ENCODE data around the gene PRKG1.

Gene PRKG1

DNA sequence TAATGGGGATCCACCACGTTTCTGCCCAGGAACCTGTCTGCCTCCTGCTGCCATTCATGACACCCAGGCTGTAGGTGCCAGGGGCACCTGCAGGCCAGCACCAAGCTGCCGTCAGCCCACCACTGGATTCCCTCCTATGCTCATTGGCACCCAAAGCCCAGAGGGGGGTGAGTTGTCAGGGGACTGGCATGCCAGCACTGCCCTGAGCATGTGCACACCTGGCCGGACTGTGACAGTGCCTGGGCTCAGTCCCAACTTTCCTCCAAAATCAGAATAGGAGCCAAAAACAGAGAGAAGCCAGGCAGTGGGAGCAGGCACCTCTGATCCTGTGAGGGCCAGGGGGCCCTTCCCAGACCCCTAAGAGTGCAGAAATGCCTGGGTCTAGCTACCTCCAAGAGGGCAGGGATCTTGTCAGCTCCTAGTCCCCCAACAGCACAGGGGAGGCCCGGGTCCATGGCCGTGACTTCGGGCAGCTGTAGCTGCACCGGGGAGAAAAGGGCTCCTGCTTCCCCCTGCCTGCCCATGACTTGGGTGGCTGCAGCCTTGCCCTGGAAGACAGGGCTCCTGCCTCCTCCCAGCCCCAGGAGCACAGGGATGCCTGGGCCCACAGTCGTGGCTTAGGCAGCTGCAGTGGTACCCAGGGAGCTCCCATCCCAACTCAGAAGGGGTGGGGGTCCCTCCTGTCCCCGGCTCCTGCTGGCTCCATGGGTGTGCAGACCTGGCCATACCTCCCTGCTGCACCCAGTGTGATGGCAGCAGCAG lies 990.0 kb downstream of the PRKG1 start:
- no peaks in the 10 kb centered on the region for H3K4me1 ChIP-seq (ENCODE audit: control insufficient read depth, insufficient read depth, low read length, poor library complexity, severe bottlenecking)
- no peak overlapping the region for H3K27ac ChIP-seq (ENCODE audit: low read depth, low read length, severe bottlenecking)
- H3K4me3 ChIP-seq (ENCODE audit: extremely low read depth, insufficient read depth, low read length, poor library complexity, severe bottlenecking), result no peak overlapping the region
- H3K9me3 ChIP-seq (ENCODE audit: control insufficient read depth, low read length), result no peaks in the 10 kb centered on the region
- no peaks in the 10 kb centered on the region for H3K36me3 ChIP-seq (ENCODE audit: control insufficient read depth, insufficient read depth, low read length)
- WGBS, 2 experiments (ENCODE audit: insufficient coverage in 2 of 2), result 88 to 91% methylated on average over 6 to 7 of the region's 9 CpGs

DNA sequence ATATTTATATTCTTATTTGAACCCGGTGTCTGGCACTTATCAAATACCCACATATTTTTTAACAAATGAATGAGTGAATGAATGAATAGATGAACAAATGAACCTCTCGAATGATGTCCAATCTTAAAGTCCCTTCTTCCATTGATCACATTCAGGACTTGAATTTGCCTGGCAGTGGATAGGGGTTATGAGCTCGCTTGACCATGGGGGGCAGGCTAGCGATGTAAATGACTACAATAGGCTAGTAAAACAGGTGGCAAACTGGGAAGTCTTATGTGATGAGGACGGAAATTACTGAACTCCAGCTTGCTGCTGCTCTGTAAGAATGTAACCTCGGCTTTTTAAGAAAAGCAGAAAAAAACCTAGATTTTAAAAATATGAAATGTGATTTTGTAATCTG lies 992.1 kb downstream of the PRKG1 start:
- Histone ChIP-seq H3K4me1 (ENCODE audit: control insufficient read depth, insufficient read depth, low read length, poor library complexity, severe bottlenecking) (no peaks in the 10 kb centered on the region), H3K27ac (ENCODE audit: low read depth, low read length, severe bottlenecking) (no peak overlapping the region), H3K9me3 (ENCODE audit: control insufficient read depth, low read length) (no peaks in the 10 kb centered on the region), H3K4me3 (ENCODE audit: extremely low read depth, insufficient read depth, low read length, poor library complexity, severe bottlenecking) (no peak overlapping the region), H3K36me3 (ENCODE audit: control insufficient read depth, insufficient read depth, low read length) (no peaks in the 10 kb centered on the region)
- 62 to 63% methylated on average over 3 of the region's 6 CpGs for WGBS, 2 experiments (ENCODE audit: insufficient coverage in 2 of 2)

DNA sequence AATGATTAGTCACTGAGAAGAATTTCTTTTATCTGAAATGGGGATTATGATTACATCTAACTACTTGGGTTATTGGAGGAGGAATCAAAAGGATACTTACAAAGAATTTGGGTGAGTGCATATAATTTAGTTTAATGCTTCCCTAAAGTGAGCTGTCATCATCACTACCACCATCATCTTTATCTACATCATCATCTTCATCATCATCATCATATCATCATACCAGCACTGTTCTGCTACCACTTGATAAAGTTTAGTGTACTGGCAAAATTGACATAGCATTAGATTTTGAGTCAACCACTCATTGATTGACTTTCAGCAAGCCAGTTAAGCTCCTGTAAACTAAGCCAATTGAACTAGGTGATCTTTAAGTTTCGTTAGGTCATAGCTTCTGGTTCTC lies 994.2 kb downstream of the PRKG1 start:
- Histone ChIP-seq H3K4me1 (ENCODE audit: control insufficient read depth, insufficient read depth, low read length, poor library complexity, severe bottlenecking) (no peaks in the 10 kb centered on the region), H3K27ac (ENCODE audit: low read depth, low read length, severe bottlenecking) (no peak overlapping the region), H3K4me3 (ENCODE audit: extremely low read depth, insufficient read depth, low read length, poor library complexity, severe bottlenecking) (no peak overlapping the region), H3K9me3 (ENCODE audit: control insufficient read depth, low read length) (no peaks in the 10 kb centered on the region), H3K36me3 (ENCODE audit: control insufficient read depth, insufficient read depth, low read length) (no peaks in the 10 kb centered on the region)
- WGBS, 2 experiments (ENCODE audit: insufficient coverage in 2 of 2), result 100% methylated on average over 1 of the region's 1 CpG

DNA sequence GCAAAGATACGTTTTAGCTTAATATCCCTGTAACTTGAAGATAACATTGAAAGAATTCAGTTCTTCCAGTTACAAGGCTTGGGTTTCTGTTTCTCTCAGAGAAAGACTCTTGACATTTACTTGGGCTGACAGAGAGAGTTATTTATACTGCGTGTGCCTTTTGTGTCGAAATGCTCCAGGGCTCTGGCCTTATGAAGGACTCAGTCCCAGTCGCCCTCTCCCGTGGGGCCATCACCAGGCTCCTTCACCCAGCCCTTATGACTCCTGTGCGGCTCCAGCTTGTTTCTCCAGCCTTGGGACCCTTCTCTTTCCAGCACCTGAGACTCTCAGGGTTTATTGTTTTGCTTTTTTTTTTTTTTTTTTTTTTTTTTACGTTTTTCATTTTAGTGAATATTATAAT lies 997.5 kb downstream of the PRKG1 start:
- no peak overlapping the region for H3K27ac ChIP-seq (ENCODE audit: low read depth, low read length, severe bottlenecking)
- H3K9me3 ChIP-seq (ENCODE audit: control insufficient read depth, low read length), result no peaks in the 10 kb centered on the region
- WGBS, 2 experiments (ENCODE audit: insufficient coverage in 2 of 2), result 98 to 100% methylated on average over 4 of the region's 7 CpGs
- H3K4me1 ChIP-seq (ENCODE audit: control insufficient read depth, insufficient read depth, low read length, poor library complexity, severe bottlenecking), result no peaks in the 10 kb centered on the region
- H3K4me3 ChIP-seq (ENCODE audit: extremely low read depth, insufficient read depth, low read length, poor library complexity, severe bottlenecking), result no peak overlapping the region
- H3K36me3 ChIP-seq (ENCODE audit: control insufficient read depth, insufficient read depth, low read length), result no peaks in the 10 kb centered on the region

DNA sequence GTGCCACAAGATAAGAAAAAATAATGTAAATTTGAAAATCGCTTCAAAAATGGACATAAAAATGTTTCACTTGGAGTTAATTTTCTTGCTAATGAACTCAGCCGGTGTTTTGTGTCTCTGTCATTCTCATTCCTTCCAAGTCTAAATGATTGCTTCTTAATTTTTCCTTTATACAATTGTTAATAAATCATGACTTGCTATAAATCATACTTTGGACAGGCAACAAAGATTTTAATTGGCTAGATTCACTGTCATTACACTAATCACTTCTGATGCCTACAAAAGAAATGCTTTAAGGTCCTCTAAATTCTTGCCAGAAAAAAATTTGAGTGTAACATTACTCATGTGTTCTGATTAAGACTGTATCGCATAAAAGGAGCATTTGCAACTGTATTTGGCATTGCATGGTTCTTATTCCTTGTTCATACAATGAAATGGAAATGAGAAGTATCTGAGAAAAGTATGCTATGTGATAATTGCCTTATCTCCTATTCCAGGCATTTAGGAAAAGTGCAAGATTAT lies 1000.3 kb downstream of the PRKG1 start:
- Histone ChIP-seq H3K4me3 (ENCODE audit: extremely low read depth, insufficient read depth, low read length, poor library complexity, severe bottlenecking) (no peak overlapping the region), H3K27ac (ENCODE audit: low read depth, low read length, severe bottlenecking) (no peak overlapping the region), H3K36me3 (ENCODE audit: control insufficient read depth, insufficient read depth, low read length) (no peaks in the 10 kb centered on the region), H3K9me3 (ENCODE audit: control insufficient read depth, low read length) (no peaks in the 10 kb centered on the region), H3K4me1 (ENCODE audit: control insufficient read depth, insufficient read depth, low read length, poor library complexity, severe bottlenecking) (no peaks in the 10 kb centered on the region)
- WGBS, 2 experiments (ENCODE audit: insufficient coverage in 2 of 2), result 80 to 100% methylated on average over 1 to 2 of the region's 3 CpGs

DNA sequence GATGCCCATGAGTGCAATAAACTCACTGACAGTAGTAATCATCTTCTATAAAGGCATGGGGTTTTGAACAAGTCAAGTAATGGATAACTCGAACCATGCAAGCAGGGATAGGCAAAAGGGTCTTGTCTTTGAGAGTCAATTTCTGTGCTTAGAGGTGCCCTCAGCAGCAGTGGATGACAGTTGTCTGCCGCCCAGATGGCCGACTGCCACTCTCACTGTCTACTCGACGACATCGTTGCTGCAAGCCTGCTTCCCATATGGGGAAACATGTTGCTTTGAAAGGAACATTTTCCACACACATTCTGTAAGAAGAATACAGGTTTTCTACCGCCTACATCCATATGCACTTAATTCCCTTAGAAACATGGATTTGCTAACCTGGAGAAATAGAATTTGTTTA lies 1003.5 kb downstream of the PRKG1 start:
- Histone ChIP-seq H3K4me1 (ENCODE audit: control insufficient read depth, insufficient read depth, low read length, poor library complexity, severe bottlenecking) (no peaks in the 10 kb centered on the region), H3K9me3 (ENCODE audit: control insufficient read depth, low read length) (no peaks in the 10 kb centered on the region), H3K27ac (ENCODE audit: low read depth, low read length, severe bottlenecking) (no peak overlapping the region), H3K36me3 (ENCODE audit: control insufficient read depth, insufficient read depth, low read length) (no peaks in the 10 kb centered on the region), H3K4me3 (ENCODE audit: extremely low read depth, insufficient read depth, low read length, poor library complexity, severe bottlenecking) (no peak overlapping the region)
- WGBS, 2 experiments (ENCODE audit: insufficient coverage in 2 of 2), result 65 to 78% methylated on average over 4 to 6 of the region's 7 CpGs

DNA sequence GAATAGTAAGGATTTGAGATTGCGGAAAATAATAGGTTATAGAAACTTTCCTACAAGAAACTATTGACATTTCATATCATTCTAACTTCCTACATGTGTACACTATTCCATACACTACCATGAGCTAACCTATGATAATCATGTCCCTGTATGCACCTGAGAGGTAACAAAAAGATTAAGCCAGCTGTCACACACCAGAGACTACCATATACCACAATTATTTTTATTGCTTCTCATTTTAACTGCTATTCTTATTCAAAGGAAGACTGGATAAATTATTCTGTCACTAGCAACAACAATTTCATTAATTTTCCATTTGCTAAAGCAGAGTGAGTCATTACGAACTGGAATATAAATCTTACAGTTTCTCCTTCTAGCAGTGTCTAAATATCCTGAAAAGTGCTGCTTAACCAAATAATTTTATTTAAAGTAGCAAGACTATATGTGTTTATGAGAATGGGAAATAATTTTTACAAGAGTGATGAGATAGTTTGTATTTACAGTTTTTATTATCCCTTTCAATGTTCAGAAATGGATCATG lies 1004.2 kb downstream of the PRKG1 start:
- H3K27ac ChIP-seq (ENCODE audit: low read depth, low read length, severe bottlenecking), result no peak overlapping the region
- no peaks in the 10 kb centered on the region for H3K36me3 ChIP-seq (ENCODE audit: control insufficient read depth, insufficient read depth, low read length)
- no peaks in the 10 kb centered on the region for H3K4me1 ChIP-seq (ENCODE audit: control insufficient read depth, insufficient read depth, low read length, poor library complexity, severe bottlenecking)
- no CpG with 5 or more reads among the region's 2 CpGs for WGBS, 2 experiments (ENCODE audit: insufficient coverage in 2 of 2)
- no peak overlapping the region for H3K4me3 ChIP-seq (ENCODE audit: extremely low read depth, insufficient read depth, low read length, poor library complexity, severe bottlenecking)
- no peaks in the 10 kb centered on the region for H3K9me3 ChIP-seq (ENCODE audit: control insufficient read depth, low read length)

DNA sequence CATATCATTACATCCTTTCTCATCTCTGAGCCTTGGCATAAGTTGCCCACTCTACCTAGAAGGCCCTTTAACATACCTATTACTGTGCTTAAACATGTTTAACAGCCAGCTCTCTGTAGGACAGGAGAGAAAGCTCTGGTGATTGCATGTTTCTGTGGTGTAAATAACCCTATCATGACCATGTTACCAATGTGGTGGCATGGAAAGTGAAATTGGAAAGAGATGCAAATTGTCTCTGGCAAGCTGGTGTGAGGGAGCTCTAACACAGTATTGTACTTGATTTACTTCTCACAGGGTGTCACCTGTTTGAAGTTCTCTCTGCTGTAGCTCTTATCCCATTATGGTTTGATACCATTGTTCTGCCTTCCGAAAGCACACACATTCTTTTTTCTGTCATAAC lies 1008.0 kb downstream of the PRKG1 start:
- H3K9me3 ChIP-seq (ENCODE audit: control insufficient read depth, low read length), result no peaks in the 10 kb centered on the region
- 86% methylated on average over 1 of the region's 1 CpG; no CpG with 5 or more reads in 1 of the 2 experiments for WGBS, 2 experiments (ENCODE audit: insufficient coverage in 2 of 2)
- no peaks in the 10 kb centered on the region for H3K4me1 ChIP-seq (ENCODE audit: control insufficient read depth, insufficient read depth, low read length, poor library complexity, severe bottlenecking)

DNA sequence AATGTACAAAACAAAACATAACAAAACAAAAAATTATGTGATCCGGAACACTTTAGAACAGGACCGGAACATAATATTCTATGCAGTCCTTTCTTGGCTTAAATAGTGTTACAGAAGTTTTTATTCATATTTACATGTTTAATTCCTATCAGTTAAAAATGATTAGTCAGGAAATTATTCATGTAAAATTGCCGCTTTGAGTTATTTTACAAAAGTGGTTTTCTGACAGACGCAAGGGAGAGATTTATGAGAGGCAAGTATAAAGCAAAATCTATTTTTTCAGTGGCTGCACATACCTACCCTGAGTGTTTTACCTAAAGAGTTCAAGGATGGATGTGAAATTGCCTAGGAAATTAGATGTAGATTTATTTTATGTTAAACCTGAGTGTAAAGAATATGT lies 1009.1 kb downstream of the PRKG1 start:
- no peak overlapping the region for H3K4me3 ChIP-seq (ENCODE audit: extremely low read depth, insufficient read depth, low read length, poor library complexity, severe bottlenecking)
- no peaks in the 10 kb centered on the region for H3K36me3 ChIP-seq (ENCODE audit: control insufficient read depth, insufficient read depth, low read length)
- H3K4me1 ChIP-seq (ENCODE audit: control insufficient read depth, insufficient read depth, low read length, poor library complexity, severe bottlenecking), result no peaks in the 10 kb centered on the region
- 50% methylated on average over 2 of the region's 4 CpGs; no CpG with 5 or more reads in 1 of the 2 experiments for WGBS, 2 experiments (ENCODE audit: insufficient coverage in 2 of 2)
- H3K27ac ChIP-seq (ENCODE audit: low read depth, low read length, severe bottlenecking), result no peak overlapping the region
- no peaks in the 10 kb centered on the region for H3K9me3 ChIP-seq (ENCODE audit: control insufficient read depth, low read length)

More for the DNA sequence above, 1008.0 kb downstream of the PRKG1 start:
- no peak overlapping the region for H3K27ac ChIP-seq (ENCODE audit: low read depth, low read length, severe bottlenecking)
- no peak overlapping the region for H3K4me3 ChIP-seq (ENCODE audit: extremely low read depth, insufficient read depth, low read length, poor library complexity, severe bottlenecking)
- H3K36me3 ChIP-seq (ENCODE audit: control insufficient read depth, insufficient read depth, low read length), result no peaks in the 10 kb centered on the region

DNA sequence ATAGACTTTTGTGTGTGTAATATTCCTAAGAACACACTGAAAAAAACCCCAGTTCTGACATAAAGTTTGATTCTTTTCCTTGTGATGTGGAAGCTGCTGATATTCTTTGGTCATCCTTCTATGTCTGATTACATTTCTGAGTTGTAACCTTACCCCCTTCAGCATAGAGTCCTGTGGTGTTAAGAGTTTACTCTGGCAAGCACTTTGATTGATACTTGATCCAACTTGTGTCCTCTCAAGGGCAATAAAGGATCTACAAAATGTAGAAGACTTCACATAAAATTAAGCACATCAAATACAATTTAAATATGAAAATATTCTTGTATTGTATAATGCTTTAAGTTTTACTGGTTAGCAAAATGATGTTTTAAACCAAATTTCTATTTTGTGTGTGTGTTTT lies 1018.1 kb downstream of the PRKG1 start:
- H3K4me1 ChIP-seq (ENCODE audit: control insufficient read depth, insufficient read depth, low read length, poor library complexity, severe bottlenecking), result no peaks in the 10 kb centered on the region
- H3K27ac ChIP-seq (ENCODE audit: low read depth, low read length, severe bottlenecking), result no peak overlapping the region
- H3K4me3 ChIP-seq (ENCODE audit: extremely low read depth, insufficient read depth, low read length, poor library complexity, severe bottlenecking), result no peak overlapping the region
- H3K9me3 ChIP-seq (ENCODE audit: control insufficient read depth, low read length), result no peaks in the 10 kb centered on the region
- no peaks in the 10 kb centered on the region for H3K36me3 ChIP-seq (ENCODE audit: control insufficient read depth, insufficient read depth, low read length)

DNA sequence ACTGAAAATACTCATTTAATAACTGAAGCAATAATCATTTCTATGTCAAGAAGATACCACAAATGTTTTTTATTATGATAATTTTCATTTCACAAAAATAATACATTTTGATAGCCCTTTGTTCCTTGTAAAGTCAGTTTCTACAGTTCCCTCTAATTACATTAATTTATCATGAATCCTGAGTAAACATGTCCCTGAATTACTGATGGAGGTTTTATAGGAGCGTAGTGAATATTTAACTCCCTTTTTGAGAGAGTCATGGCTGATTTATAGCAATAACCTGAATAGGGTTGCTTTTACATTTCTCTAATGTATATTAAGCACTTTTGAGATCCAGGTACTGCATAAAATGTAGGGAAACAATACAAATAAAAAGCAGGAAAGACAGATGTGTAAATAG lies 1023.8 kb downstream of the PRKG1 start:
- H3K9me3 ChIP-seq (ENCODE audit: control insufficient read depth, low read length), result no peaks in the 10 kb centered on the region
- WGBS, 2 experiments (ENCODE audit: insufficient coverage in 2 of 2), result no CpG with 5 or more reads among the region's 1 CpG
- no peak overlapping the region for H3K4me3 ChIP-seq (ENCODE audit: extremely low read depth, insufficient read depth, low read length, poor library complexity, severe bottlenecking)

More for the DNA sequence above, 1023.8 kb downstream of the PRKG1 start:
- H3K27ac ChIP-seq (ENCODE audit: low read depth, low read length, severe bottlenecking), result no peak overlapping the region
- no peaks in the 10 kb centered on the region for H3K4me1 ChIP-seq (ENCODE audit: control insufficient read depth, insufficient read depth, low read length, poor library complexity, severe bottlenecking)
- H3K36me3 ChIP-seq (ENCODE audit: control insufficient read depth, insufficient read depth, low read length), result no peaks in the 10 kb centered on the region
